Renal cortical epithelial cell (primary cell): ENCODE measurements around the gene PVALEF. TPM values are rescaled to one million over a fixed set of nuclear protein-coding genes. Genes with fewer than 3 reads are reported as not detected.

Experiments
- DNase-seq: peaks from one replicate; pipeline ENCODE4 v3.0.0-alpha.2; 2011; ENCODE audit warnings: low read depth
- total RNA-seq: library from RNA; depleted of rRNA; stranded (reverse); fragments of >200 nt; gene quantifications from 2 replicates; pipeline ENCODE4 v1.2.3, GENCODE V29; 2014

PVALEF gene
- total RNA-seq, 1 donor from 2014 or later, result not detected

GRCh38 chr17:81162491-81162890 is 2.8 kb upstream of the PVALEF start:
- no peak for DNase-seq

GRCh38 chr17:81163051-81163695 is 2.1 kb upstream of the PVALEF start:
- no peak for DNase-seq

- DNase-seq, result no peak
Observed at GRCh38 chr17:81163703-81164370, 1.5 kb upstream of the PVALEF start.

- no peak for DNase-seq
Observed at GRCh38 chr17:81164371-81165245, 699 bp upstream of the PVALEF start.

- DNase-seq, result no peak
Observed at GRCh38 chr17:81166033-81166492, 756 bp downstream of the PVALEF start, which contains the start of gene AATK. Gene AATK, minus strand, starts transcription at chr17:81166221. Its CDS starts 229 bp downstream, at chr17:81165992.

- no peak for DNase-seq
Observed at GRCh38 chr17:81167194-81167524, 1.9 kb downstream of the PVALEF start.

- DNase-seq, result no peak
Observed at GRCh38 chr17:81167638-81168037, 2.3 kb downstream of the PVALEF start.

- no peak for DNase-seq
Observed at GRCh38 chr17:81169870-81170309, 4.6 kb downstream of the PVALEF start.

- DNase-seq, result no peak
Observed at GRCh38 chr17:81170727-81171494, 5.6 kb downstream of the PVALEF start.

- no peak for DNase-seq
Observed at GRCh38 chr17:81171941-81172340, 6.6 kb downstream of the PVALEF start.

- DNase-seq, result no peak
Observed at GRCh38 chr17:81173052-81173761, 7.9 kb downstream of the PVALEF start.

GRCh38 chr17:81173762-81174155 is 8.5 kb downstream of the PVALEF start:
- DNase-seq, result no peak

GRCh38 chr17:81176666-81177065 is 11.4 kb downstream of the PVALEF start:
- no peak for DNase-seq

- DNase-seq, result no peak
Observed at GRCh38 chr17:81178136-81179091, 13.1 kb downstream of the PVALEF start.

GRCh38 chr17:81179220-81179619 is 13.9 kb downstream of the PVALEF start:
- no peak for DNase-seq

GRCh38 chr17:81179861-81180260 is 14.6 kb downstream of the PVALEF start:
- DNase-seq, result no peak

- DNase-seq, result no peak
Observed at GRCh38 chr17:81180836-81181810, 15.8 kb downstream of the PVALEF start.

- DNase-seq, result no peak
Observed at GRCh38 chr17:81181811-81182185, 16.5 kb downstream of the PVALEF start.

GRCh38 chr17:81182596-81182995 is 17.3 kb downstream of the PVALEF start:
- DNase-seq, result no peak
